NCI-H187 (cell line): ENCODE measurements around the gene DIS3L2.

Experiments
- DNase-seq, 2 experiments: peaks; one replicate each; lab custom pipeline; 2025; lab: John Stamatoyannopoulos, UW

The DIS3L2 gene

DNA sequence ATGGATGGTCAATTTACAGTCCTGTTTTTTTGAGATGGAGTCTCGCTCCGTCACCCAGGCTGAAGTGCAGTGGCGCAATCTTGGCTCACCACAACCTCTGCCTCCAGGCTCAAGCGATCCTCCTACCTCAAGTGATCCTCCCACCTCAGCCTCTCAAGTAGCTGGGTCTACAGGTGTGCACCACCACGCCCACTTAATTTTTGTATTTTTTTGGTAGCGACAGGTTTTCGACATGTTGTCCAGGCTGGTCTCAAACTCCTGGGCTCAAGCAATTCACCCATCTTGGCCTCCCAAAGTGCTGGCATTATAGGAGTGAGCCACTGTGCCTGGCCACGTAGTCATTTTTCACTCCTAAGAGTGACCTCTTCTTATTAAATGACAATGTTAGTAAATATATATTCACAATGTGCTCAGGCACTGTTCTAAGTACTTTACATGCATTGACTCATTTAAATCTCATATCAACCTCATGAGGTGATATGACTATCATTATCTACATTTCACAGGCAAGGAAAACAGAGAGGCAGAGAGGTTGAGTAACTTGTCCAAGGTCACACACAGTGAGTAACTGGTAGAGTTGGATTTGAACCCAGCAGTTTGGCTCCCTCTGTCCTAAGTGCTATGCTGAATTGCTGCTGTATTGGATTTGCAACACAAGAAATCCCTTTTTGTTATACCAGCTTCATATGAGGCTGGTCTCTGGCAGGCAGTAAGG lies 5.6 kb upstream of the DIS3L2 start:
- DNase-seq: no peak

DNA sequence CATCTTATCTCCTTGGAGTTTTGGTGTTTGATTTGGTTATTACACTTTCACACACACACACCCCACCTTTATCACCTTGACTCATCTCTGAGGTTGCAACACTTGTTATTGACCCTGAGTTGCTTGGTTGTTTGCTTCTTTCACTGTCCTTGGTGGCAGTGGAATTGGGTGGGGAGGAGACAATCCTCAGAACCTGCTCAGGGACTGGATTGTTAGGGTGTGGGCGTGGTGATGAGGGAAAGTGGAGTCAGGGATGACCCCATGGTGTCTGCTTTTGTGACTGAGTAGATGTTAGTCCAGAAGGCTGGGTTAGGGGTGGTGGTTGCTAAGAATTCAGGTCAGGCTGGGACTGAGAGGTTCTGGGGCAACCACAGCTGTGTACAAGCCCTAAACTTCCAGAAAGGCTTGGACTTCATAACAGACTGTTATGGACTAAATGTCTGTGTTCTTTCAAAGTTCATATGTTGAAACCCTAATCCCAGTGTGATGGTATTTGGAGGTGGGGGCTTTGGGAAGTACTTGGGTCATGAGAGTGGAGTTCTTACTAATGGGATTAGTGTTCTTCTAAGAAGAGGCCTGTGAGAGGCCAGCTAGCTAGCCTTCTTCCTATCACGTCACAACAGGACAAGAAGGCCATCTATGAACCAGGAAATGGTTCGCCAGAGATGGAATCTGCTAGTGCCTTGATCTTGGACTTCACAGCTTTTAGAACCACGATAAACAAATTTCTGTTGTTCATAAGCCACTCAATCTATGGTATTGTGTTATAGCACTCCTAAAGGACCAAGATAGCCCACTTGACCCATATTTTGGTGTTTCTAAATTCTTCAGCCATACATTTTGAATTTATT lies 3.4 kb upstream of the DIS3L2 start:
- DNase-seq: no peak

DNA sequence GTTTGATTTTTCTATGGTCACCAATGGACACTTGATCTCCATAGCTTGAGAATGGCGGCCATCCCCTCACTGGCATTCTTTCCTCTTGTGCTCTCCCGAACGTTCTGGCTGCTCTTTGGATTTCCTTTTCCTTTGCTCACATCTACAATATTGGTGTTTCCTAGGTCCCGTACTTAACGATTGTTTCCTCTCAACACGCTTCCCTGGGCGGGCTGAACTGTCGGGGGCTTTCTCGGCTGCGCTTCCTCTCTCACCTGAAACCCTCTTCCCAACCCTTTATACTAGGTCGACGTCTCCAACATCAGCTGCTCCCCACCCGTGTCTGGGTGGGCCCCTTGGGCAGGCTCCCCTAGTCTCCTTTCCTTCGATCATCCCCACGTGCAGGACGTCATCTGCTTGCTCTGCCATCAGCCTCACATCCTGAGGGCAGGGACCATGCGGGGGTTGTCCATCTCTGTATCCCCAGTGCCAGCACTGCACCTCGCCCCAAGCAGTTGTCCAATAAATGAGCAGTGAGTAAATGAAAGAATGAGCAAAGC lies 634 bp upstream of the DIS3L2 start:
- DNase-seq: no peak

DNA sequence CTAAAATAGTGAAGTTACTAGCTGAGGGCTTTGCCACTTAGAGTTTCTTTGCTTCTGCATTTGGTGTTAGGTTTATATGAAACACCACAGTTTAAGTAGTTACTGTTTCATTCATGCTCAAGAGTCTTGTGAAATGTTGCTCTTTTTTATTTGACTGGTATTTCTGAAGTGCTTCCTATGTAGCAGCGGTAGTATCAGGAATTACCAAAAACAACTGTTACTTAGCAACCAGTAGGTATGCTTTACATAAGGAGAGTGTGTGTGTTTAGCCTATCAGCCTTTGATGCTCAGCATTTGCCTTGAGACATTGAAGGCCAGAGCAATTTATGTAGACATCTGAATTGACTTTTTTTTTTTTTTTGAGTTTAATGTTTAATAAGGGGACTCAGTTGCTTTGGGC lies 3.6 kb downstream of the DIS3L2 start:
- DNase-seq: no peak

DNA sequence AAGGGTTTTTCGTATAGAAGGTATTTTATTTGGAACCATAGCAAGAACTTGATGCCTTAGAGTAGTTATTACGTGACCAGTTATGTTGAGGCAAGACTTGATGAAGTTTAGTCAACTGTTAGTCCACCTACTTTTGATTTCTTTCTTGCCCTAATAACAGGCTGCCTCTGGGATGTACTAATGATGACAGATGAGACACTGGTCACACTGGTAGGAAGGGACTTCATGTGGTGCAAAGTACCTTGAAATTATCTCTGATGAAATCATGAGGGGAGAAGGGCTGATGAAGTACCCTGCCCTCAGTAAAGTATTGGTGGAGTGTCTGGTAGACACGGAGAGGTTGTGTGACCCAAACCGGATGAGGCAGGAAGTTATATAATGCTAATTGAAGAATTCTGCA lies 5.4 kb downstream of the DIS3L2 start:
- no peak for DNase-seq

DNA sequence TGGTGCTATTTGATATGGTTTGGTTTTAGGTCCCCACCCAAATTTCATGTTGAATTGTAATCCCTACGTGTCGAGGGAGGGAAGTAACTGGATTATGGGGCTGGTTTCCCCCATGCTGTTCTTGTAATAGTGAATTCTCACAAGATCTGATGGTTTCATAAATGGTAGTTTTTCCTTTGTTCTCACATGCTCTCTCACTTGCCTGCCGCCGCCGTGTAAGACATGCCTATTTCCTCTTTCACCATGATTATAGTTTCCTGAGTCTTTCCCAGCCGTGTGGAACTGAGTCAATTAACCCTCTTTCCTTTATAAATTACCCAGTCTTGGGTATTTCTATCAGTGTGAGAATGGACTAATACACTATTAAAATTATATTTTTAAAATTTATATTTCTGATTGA lies 7.3 kb downstream of the DIS3L2 start:
- no peak for DNase-seq

DNA sequence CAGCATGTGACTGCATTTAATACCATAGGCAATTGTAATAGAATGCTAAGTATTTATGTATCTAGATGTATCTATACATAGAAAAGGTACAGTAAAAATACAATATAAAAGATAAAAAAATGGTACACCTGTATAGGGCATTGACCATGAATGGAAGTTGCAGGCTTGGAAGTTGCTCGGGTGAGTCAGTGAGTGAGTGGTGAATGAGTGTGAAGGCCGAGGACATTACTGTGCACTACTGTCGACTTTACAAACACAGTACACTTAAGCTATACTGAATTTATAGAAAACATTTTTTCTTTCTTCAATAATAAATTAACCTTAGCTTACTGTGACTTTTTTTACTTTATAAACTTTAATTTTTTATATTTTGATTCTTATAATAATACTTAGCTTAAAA lies 8.9 kb downstream of the DIS3L2 start:
- no peak for DNase-seq

DNA sequence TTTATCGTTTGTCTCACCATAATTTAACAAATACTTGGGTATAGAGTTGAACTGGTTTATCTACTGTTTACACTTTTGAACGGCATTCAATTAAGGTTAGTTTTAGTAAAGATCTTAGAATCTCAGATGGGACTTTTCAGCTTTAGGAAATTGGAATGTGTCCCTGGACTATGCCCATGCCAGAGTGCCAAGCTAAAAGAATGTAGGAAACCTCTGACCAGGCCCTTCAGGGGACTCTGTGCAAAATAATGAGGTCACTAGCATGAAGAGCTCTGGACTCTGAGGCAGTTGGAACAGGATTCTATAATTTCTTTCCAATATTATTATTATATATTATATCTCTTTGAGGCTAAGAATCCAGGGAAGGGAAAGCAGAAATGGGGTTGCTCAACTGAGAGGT lies 13.5 kb downstream of the DIS3L2 start:
- no peak for DNase-seq

DNA sequence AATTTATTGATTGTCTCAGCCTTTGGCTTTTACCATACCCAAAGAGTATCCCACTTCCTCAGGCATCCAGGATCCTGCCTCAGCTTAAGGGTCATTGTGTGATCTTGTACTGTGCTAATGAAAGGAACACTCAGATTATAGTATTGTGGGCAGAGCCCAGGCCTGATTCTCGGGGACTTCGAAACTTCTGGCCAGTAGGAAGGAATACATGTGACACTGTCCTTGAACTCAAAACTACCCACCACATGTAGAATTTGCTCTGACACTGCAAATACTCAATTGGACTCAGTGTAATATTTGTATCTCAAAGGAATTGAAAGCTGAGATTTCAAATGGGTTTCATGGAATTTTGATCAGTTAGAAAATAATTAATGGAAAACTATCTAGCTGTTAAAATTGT lies 15.9 kb downstream of the DIS3L2 start:
- DNase-seq: no peak

DNA sequence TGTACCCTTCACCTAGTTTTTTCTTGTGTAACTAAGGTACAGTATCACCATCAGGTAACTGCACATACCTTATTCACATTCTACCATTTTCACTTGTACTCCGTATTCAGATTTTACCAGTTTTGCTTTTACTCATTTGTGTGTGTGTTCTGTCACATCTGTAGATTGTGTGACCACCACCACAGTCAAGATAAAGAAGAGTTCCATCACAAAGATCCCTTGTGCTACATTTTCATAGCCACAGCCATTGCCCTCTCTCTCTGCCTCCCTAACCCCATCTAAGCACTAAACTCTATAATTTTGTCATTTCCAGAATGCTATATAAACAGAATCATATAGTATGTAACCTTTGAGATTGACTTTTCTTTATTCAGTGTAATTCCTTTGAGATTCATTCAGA lies 23.5 kb downstream of the DIS3L2 start:
- DNase-seq: no peak

DNA sequence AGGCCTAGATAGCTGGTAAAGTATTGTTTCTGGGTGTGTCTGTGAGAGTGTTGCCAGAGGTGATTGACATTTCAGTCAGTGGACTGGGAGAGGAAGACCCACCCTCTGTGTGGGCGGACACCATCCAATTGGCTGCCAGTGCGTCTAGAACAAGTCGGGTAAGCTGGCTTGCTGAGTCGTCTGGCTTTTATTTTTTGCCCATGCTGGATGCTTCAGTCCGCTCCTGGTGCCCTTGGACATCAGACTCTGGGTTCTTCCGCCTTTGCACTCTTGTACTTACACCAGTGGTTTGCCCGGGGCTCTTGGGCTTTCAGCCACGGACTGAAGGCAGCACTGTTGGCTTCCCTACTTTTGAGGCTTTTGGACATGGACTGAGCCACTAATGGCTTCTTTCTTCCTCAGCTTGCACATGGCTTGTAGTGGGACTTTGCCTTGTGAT lies 24.3 kb downstream of the DIS3L2 start:
- no peak for DNase-seq

DNA sequence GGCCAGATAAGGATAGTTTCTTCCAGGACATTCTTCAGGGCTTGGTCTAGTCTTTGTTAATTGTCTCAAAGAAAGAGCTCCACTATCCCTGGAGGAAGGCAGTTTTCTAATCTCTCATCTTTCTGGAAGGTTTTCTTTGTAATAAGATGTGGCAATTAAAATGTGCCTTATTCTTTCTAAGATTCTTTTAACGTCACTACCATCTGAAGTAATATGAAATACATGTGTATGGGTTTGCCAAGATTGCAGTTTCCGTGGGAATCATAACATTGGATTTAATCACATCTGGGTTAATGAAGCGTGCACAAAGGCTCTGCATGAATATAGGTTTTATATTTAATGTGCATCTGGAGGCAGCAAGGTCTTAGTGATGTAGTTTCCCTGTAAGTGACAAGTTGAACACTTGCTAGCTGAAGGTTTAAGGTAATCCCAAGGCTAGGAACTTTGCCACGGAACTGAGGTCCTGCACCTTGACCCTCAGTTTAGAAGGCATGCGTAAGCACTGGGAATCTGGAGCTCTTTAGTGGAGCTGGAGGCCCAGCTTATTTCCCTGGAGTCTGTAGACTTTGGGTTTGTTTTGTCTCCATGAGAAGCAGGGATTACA lies 25.7 kb downstream of the DIS3L2 start:
- DNase-seq: no peak

DNA sequence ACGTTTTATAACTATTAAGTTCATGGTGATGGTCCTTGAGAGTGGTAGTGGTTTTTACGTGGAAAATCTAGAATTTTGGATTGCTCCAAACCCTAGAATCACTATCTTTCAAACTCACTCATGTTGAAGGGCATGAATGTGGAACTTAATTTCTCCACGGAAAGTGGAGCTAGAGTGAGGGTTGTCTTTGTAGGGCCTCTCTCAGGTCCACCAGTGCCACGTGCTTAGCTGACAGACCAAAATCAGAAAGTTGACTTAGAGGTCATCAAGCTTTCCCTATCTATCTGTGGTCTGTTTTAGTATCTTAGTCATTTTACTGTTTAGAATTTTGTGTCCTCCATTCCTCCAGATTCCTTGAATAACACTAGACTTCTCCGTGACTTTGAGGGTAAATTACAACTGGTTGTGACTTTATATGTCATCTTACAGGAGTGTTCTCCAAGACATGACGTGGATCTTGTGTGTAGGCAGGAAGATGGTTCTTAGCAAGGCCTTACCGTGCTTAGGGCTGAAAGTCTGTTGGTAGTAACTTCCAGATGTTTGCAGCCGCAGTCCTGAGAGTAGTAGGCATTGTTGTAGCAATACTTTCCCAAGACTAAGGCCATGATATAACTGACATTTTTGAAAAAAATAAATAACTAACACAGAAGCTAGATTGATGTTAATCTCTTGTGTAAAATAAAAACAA lies 26.8 kb downstream of the DIS3L2 start:
- no peak for DNase-seq

DNA sequence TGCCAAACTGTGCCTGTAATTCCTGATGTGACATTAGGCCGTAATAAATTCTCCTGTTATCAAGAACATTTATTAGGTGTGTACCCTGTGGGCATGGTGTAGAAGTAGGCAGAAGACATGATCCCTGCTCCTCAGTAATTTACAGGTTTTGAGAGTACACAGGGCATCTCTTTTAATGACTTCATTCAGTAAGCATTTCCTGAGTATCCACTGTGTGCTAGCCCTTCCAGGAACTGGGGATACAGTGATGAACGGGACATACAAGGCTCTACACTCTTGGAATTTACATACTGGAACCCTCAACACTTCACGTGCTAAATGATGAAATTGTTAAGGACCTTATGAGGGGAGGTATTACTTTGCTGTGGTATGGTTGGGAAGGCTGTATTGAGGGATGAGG lies 30.2 kb downstream of the DIS3L2 start:
- no peak for DNase-seq

DNA sequence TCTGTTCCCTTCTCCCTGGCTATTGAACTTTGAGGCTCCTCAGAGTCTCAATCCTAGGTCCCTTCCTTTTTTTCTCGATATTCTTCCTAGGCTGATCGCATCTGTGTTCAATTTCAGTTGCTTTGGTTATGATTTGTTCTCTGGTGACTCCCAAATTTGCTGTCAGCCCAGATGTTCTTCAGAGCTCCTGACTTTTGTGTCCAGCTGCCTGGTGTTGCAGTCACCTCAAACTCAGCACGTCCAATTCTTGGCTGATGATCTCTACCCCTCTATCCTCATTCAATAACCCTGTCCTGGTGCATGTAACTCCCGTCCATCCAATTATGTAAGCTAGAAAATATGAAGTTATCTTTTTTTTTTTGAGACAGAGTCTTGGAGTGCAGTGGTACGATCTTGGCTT lies 31.4 kb downstream of the DIS3L2 start:
- no peak for DNase-seq

DNA sequence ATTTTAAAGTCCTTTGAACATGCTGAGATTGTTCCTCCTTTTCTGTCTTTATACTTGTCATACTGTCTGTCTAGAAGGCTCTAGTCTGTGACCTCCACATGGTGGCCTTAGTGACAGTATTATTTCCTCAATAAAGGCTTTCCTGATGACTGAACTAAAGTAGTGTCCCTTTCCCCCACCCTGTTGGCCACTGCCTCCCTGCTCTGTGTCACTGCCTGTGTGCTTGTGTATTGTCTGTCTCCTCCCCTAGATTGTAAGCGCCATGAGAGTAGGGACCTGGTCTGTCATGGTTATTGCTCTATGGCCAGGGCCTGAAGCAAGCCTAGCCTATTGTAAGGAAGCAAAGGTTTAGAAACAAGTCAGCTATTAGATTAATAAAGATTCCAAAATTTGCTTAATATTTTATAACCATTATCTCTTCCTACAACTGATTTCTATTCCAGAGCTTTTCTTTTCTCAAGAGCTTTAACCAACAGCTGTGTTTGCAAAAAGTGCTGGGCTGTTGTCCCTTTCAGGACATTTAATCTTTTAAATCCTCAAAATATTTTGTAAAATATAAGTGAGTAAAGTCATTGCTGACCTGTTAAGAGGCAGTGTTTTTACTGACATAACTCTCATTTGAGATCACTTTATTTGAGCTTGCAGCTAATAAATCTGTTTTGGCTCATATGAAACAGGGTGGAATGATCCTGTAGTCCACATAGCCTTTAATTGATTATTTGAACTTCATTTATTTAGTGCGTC lies 35.5 kb downstream of the DIS3L2 start:
- no peak for DNase-seq

DNA sequence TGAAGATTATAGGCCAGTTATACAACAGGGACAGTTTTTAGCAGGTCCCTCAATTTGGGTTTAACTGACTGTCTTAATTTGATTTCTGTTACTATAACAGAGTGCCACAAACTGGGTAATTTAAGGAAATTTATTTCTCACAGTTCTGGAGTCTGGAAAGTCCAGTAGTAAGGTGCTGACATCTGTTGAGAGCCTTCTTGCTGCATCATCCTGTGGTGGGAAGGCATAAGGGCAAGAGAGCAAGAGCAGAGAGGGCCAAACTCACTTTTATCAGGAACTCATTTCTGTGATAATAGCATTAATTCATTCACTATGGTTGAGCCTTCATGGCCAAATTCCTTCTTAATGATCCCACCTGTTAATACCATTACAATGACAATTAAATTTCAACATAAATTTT lies 36.5 kb downstream of the DIS3L2 start:
- no peak for DNase-seq

DNA sequence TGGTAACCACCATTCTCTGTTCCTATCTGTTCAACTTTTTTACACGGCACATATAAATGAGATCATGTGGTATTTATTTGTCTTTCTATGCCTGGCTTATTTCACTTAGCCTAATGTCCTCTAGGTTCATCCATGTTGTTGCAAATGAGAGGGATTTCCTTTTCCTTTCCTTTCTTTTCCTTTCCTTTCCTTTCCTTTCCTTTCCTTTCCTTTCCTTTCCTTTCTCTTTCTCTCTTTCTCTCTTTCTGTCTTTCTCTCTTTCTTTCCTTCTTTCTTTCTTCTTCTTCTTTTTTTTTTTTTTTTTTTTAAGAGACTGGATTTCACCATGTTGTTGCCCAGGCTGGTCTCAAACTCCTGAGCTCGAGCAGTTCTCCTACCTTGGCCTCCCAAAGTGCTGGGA lies 38.9 kb downstream of the DIS3L2 start:
- DNase-seq: no peak

DNA sequence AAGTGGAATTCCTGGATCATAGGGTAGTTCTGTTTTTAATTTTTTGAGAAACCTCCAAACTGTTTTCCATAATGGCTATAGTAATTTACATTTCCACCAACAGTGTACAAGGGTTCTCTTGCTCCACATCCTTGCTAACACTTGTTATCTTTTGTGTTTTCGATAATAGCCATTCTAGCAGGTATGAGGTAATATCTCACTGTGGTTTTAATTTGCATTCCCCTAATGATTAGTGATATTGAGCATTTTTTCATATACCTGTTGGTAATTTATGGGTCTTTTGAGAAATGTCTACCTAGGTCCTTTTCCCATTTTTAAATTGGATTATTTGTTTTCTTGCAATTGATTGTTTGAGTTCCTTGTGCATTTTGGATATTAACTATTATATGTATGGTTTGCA lies 39.6 kb downstream of the DIS3L2 start:
- no peak for DNase-seq

DNA sequence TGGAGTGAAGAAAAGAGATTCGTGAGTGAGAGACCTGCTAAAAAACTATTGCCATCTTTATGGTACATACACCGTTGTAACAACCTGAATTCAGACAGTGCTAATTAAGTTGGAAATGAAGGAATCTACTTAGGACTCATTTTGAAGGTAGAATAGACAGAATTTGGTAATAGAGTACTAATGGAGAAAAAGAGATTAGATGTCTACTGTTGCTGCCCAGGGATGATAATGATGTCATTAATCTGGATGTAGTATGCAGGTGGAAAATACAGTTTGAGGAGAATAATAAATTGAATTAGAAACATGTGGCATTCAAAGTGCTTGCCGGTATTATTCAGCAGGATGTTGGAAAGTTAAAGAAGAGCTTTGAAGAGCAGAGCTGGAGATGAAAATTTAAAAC lies 44.7 kb downstream of the DIS3L2 start:
- no peak for DNase-seq

DNA sequence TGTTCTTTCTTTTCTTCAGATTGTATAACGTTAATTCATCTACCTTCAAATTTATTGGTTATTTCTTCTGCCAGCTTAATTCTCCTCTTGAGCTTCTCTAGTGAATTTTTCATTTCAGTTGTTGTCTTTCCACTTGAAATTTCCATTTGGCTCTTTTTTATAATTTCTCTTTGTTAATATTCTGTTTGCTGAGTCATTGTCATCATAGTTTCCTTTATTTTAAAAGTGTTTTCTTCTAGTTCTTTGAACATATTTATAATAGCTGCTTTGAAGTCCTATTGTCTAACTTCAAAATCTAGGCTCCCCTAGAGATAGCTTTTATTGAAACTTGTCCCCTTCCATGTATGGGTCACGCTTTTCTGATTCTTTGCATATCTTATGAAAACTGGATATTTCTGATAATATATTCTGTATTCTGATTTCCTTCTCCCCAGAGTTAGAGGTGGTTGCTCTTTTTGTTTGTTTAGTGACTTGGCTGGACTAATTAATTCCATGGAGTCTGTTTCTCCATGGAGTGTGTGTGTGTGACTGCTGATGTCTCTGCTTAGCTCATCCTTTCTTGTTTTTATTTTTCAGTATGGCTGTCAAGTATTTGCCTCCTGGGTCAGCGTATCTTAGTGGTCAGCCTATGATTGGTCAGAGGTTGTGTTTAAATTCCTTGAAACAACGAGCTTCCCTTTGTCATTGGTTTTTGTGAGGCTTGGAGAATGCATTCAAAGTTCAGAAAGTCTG lies 47.6 kb downstream of the DIS3L2 start:
- no peak for DNase-seq
